Sciatic nerve (tissue), 2 donors: ENCODE data around the gene OLAH. TPM values are rescaled to one million over a fixed set of nuclear protein-coding genes. Genes with fewer than 3 reads are reported as not detected.
A peak's percentile ranks its signal among the peaks of the same experiment; 100 is the strongest.

Experiments used
- ATAC-seq: fragments of 200-7000 bp; cut with Tn5 transposase; one replicate; pipeline ENCODE4 v1.9.1; 2020; ENCODE audit warnings: mild to moderate bottlenecking, moderate library complexity
- DNase-seq: peaks from one replicate; pipeline ENCODE4 v3.0.0-alpha.2; 2020; ENCODE audit warnings: low spot score
- intact Hi-C: fragments of 100-400 bp; cut with DNase I; formaldehyde crosslinking; loops from one replicate; pipeline ENCODE4 v1.14.2; 2022
- total RNA-seq: library from RNA; stranded (reverse); fragmentation: NEBNext Ultra II Directional; extraction: Animal tissue kit (Norgen Biotek cat#: 25700); gene quantifications from one replicate; pipeline ENCODE4 v1.2.1, GENCODE V29; 2021
- donor health status: DM: no; HTN: no; CAD: no.
- donor health status: DM: no; HTN: no; CAD: no.

OLAH gene
- total RNA-seq, 1 donor from 2014 or later: 2.1 TPM

GRCh38 chr10:15060638-15061037 lies 16.9 kb downstream of the OLAH start:
- DNase-seq (no peak), ATAC-seq (no peak)
- intact Hi-C loops: no loop called here

- ATAC-seq (no peak), DNase-seq (no peak)
- intact Hi-C loops: no loop called here
Observed at GRCh38 chr10:15067154-15067553, 23.4 kb downstream of the OLAH start.

- ATAC-seq: no peak
- DNase-seq: no peak
- intact Hi-C loops: no loop called here
Observed at GRCh38 chr10:15068802-15069201, 25.1 kb downstream of the OLAH start.

- ATAC-seq (no peak), DNase-seq (no peak)
- intact Hi-C loops: no loop called here
Observed at GRCh38 chr10:15069230-15069629, 25.5 kb downstream of the OLAH start.

GRCh38 chr10:15072358-15072757 lies 28.6 kb downstream of the OLAH start:
- DNase-seq: no peak
- intact Hi-C loops: no loop called here
- ATAC-seq: no peak

- intact Hi-C loops: no loop called here
- ATAC-seq: no peak
- no peak for DNase-seq
Observed at GRCh38 chr10:15075421-15075820, 31.7 kb downstream of the OLAH start.

- DNase-seq: no peak
- intact Hi-C loops: no loop called here
- peak; percentile 17 for ATAC-seq
Observed at GRCh38 chr10:15083674-15084501, 40.1 kb downstream of the OLAH start.

- intact Hi-C loops: no loop called here
- ATAC-seq (peak; percentile 86), DNase-seq (no peak)
Observed at GRCh38 chr10:15084502-15084922, 40.8 kb downstream of the OLAH start.

GRCh38 chr10:15088428-15089261 lies 44.9 kb downstream of the OLAH start, which contains the start of gene ACBD7:
Gene ACBD7 (minus strand): TSS chr10:15088776. CDS start chr10:15088728, 48 bp downstream.
- ATAC-seq: peak; percentile 91
- intact Hi-C loops: no loop called here
- peak; percentile 79 for DNase-seq

- DNase-seq (no peak), ATAC-seq (no peak)
- intact Hi-C loops: no loop called here
Observed at GRCh38 chr10:15091418-15091817, 47.7 kb downstream of the OLAH start.

- intact Hi-C loops: no loop called here
- ATAC-seq (no peak), DNase-seq (no peak)
Observed at GRCh38 chr10:15092855-15093408, 49.2 kb downstream of the OLAH start.

GRCh38 chr10:15096661-15097010 lies 52.9 kb downstream of the OLAH start:
- intact Hi-C loops: no loop called here
- DNase-seq (no peak), ATAC-seq (peak; percentile 7)

- DNase-seq (peak; percentile 99), ATAC-seq (peak; percentile 99)
- intact Hi-C loops: no loop called here
Observed at GRCh38 chr10:15097011-15097812, 53.5 kb downstream of the OLAH start, which contains the start of gene RPP38. Gene RPP38 (plus strand): TSS chr10:15097355. CDS start chr10:15103315, 5,960 bp downstream.

GRCh38 chr10:15099886-15100285 lies 56.1 kb downstream of the OLAH start:
- intact Hi-C loops: no loop called here
- DNase-seq: no peak
- ATAC-seq: no peak

- intact Hi-C loops: no loop called here
- no peak for ATAC-seq
- no peak for DNase-seq
Observed at GRCh38 chr10:15103513-15103912, 59.8 kb downstream of the OLAH start.

- intact Hi-C loops: no loop called here
Observed at GRCh38 chr10:15106352-15107013, 62.7 kb downstream of the OLAH start.

GRCh38 chr10:15112657-15113056 lies 68.9 kb downstream of the OLAH start:
- intact Hi-C loops: no loop called here
- ATAC-seq (no peak), DNase-seq (no peak)

More at GRCh38 chr10:15106352-15107013, 62.7 kb downstream of the OLAH start:
- DNase-seq (peak; percentile 80), ATAC-seq (peak; percentile 93)

GRCh38 chr10:15113766-15114165 lies 70.0 kb downstream of the OLAH start:
- DNase-seq: no peak
- intact Hi-C loops: no loop called here
- no peak for ATAC-seq
